Aorta (tissue), 5 donors: Measurements from ENCODE around the gene AGPAT3. TPM values are rescaled to one million over a fixed set of nuclear protein-coding genes. Genes with fewer than 3 reads are reported as not detected.

Experiments used
- ATAC-seq: fragments of 200-7000 bp; cut with Tn5 transposase; one replicate; pipeline ENCODE4 v1.9.1; 2022; ENCODE audit warnings: moderate library complexity; ENCODE audit not compliant: low FRiP score
- DNase-seq, 2 donors: peaks; one replicate each; pipeline ENCODE4 v3.0.0-alpha.2; 2020
- H3K27ac ChIP-seq, 2 donors: one replicate each; pipeline ENCODE4 v1.5.1; 2013; ENCODE audit warnings: low read length in 2 of 2, mild to moderate bottlenecking in 2 of 2, moderate library complexity in 2 of 2, control low read depth in 1 of 2, inconsistent platforms in 1 of 2, low read depth in 1 of 2
- H3K27me3 ChIP-seq, 2 donors: one replicate each; pipeline ENCODE4 v1.6.1; 2013; ENCODE audit warnings: control low read depth in 1 of 2, low read length in 1 of 2, mild to moderate bottlenecking in 1 of 2, moderate library complexity in 1 of 2; ENCODE audit not compliant: insufficient read depth in 2 of 2, control insufficient read depth in 1 of 2
- H3K36me3 ChIP-seq, 2 donors: one replicate each; pipeline ENCODE4 v1.6.1; 2013; ENCODE audit warnings: control low read depth in 1 of 2, low read length in 1 of 2, mild to moderate bottlenecking in 1 of 2; ENCODE audit not compliant: insufficient read depth in 2 of 2, control insufficient read depth in 1 of 2
- H3K4me1 ChIP-seq, 2 donors: one replicate each; pipeline ENCODE4 v1.6.1; 2013; ENCODE audit warnings: low read length in 2 of 2, control low read depth in 1 of 2, mild to moderate bottlenecking in 1 of 2, moderate library complexity in 1 of 2; ENCODE audit not compliant: insufficient read depth in 2 of 2, control insufficient read depth in 1 of 2
- H3K4me3 ChIP-seq, 2 donors: one replicate each; pipeline ENCODE4 v1.5.1; 2013; ENCODE audit warnings: low read length in 2 of 2, control low read depth in 1 of 2, mild to moderate bottlenecking in 1 of 2
- H3K9me3 ChIP-seq: one replicate; pipeline ENCODE4 v1.6.1; 2013; ENCODE audit warnings: mild to moderate bottlenecking, low read length; ENCODE audit not compliant: control insufficient read depth
- WGBS, 2 donors: extraction: QIAGEN DNeasy Blood & Tissue Kit; methylation state at CpG; one replicate each; pipeline ENCODE4 v1.1.7; 2013; 5-methylcytosine and 5-hydroxymethylcytosine counted together
- intact Hi-C, 2 donors: fragments of 100-400 bp; cut with DNase I; formaldehyde crosslinking; loops; one replicate each; pipeline versions ENCODE4 v1.14.2 to v1.15.0; 2022
- polyA plus RNA-seq, 2 donors: library from polyadenylated mRNA; stranded (reverse); fragments of 200-250 nt; gene quantifications; one replicate each; pipeline ENCODE4 v1.2.3, GENCODE V29; 2013
- total RNA-seq, 2 donors: library from RNA; stranded (reverse); fragmentation: NEBNext Ultra II Directional; extraction: Animal tissue kit (Norgen Biotek cat#: 25700); gene quantifications; one replicate each; pipeline ENCODE4 v1.2.1, GENCODE V29; 2021
- donor health status: healthy with polysubstance abuse.
- donor health status: Bipolar disorder and iron deficiency.
- donor health status: DM: no; HTN: no; CAD: no.
- donor health status: DM: no; HTN: no; CAD: no.
- donor health status: DM: yes; HTN: yes; CAD: no.

Gene AGPAT3
- total and polyA plus RNA-seq, 4 donors = 8.3 to 45.5 (median 23.7) TPM

DNA sequence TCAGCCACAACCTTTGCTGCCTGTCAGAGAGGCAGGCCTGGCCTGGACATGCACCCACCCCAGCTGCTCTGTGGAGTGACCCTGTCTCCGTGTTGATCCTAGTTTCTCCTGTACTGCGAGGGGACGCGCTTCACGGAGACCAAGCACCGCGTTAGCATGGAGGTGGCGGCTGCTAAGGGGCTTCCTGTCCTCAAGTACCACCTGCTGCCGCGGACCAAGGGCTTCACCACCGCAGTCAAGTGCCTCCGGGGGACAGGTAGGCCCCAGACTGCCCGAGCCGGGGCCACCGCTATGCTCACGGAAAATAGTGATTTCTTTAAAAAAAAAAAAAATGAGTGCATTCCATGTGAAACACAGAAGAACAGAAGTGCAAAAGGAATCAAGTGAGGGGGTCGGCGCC is 105.5 kb downstream of the AGPAT3 start:
- H3K9me3 ChIP-seq = no peaks in the 10 kb centered on the region
- H3K27me3 ChIP-seq = no peaks in the 10 kb centered on the region
- no peak overlapping the region for H3K4me3 ChIP-seq
- no peaks in the 10 kb centered on the region for H3K4me1 ChIP-seq
- DNase-seq (no peak), ATAC-seq (no peak)
- H3K36me3 ChIP-seq = peaks cover 0 to 3% of the 10 kb centered on the region in 2 donors
- no peak overlapping the region for H3K27ac ChIP-seq
- intact Hi-C loops = no loop called here
- WGBS, 2 donors = 91 to 92% methylated on average over 18 of the region's 18 CpGs

GRCh38 chr21:43971201-43971991 is 106.4 kb downstream of the AGPAT3 start:
- H3K4me3 ChIP-seq = no peak overlapping the region
- no peak overlapping the region for H3K27ac ChIP-seq
- DNase-seq = no peak
- WGBS, 2 donors = 84 to 85% methylated on average over 29 of the region's 29 CpGs
- H3K4me1 ChIP-seq = no peaks in the 10 kb centered on the region
- H3K27me3 ChIP-seq = no peaks in the 10 kb centered on the region
- intact Hi-C loops = no loop called here
- H3K9me3 ChIP-seq = no peaks in the 10 kb centered on the region
- H3K36me3 ChIP-seq = peaks cover 0 to 3% of the 10 kb centered on the region in 2 donors
- no peak for ATAC-seq

- Histone ChIP-seq H3K27ac (no peak overlapping the region), H3K4me3 (no peak overlapping the region), H3K9me3 (no peaks in the 10 kb centered on the region), H3K27me3 (no peaks in the 10 kb centered on the region), H3K4me1 (no peaks in the 10 kb centered on the region), H3K36me3 (peaks cover 0 to 3% of the 10 kb centered on the region in 2 donors)
- WGBS, 2 donors = 89 to 93% methylated on average over 10 to 11 of the region's 11 CpGs
- intact Hi-C loops = no loop called here
- ATAC-seq (no peak), DNase-seq (no peak)
Observed at GRCh38 chr21:43971992-43972255, 106.9 kb downstream of the AGPAT3 start.

GRCh38 chr21:43972850-43973633 is 108.0 kb downstream of the AGPAT3 start:
- 82% methylated on average over 29 of the region's 29 CpGs for WGBS, 2 donors
- ATAC-seq (no peak), DNase-seq (no peak)
- peaks cover 0 to 3% of the 10 kb centered on the region in 2 donors for H3K36me3 ChIP-seq
- no peak overlapping the region for H3K4me3 ChIP-seq
- no peaks in the 10 kb centered on the region for H3K27me3 ChIP-seq
- H3K27ac ChIP-seq = no peak overlapping the region
- intact Hi-C loops = no loop called here
- H3K9me3 ChIP-seq = no peaks in the 10 kb centered on the region
- H3K4me1 ChIP-seq = no peaks in the 10 kb centered on the region

- Histone ChIP-seq H3K27ac (no peak overlapping the region), H3K4me1 (no peaks in the 10 kb centered on the region), H3K4me3 (no peak overlapping the region), H3K36me3 (peaks cover 0 to 3% of the 10 kb centered on the region in 2 donors), H3K27me3 (no peaks in the 10 kb centered on the region), H3K9me3 (no peaks in the 10 kb centered on the region)
- WGBS, 2 donors = 91 to 92% methylated on average over 12 of the region's 12 CpGs
- intact Hi-C loops = no loop called here
- ATAC-seq = no peak
- no peak for DNase-seq
Observed at GRCh38 chr21:43973634-43973955, 108.6 kb downstream of the AGPAT3 start.

DNA sequence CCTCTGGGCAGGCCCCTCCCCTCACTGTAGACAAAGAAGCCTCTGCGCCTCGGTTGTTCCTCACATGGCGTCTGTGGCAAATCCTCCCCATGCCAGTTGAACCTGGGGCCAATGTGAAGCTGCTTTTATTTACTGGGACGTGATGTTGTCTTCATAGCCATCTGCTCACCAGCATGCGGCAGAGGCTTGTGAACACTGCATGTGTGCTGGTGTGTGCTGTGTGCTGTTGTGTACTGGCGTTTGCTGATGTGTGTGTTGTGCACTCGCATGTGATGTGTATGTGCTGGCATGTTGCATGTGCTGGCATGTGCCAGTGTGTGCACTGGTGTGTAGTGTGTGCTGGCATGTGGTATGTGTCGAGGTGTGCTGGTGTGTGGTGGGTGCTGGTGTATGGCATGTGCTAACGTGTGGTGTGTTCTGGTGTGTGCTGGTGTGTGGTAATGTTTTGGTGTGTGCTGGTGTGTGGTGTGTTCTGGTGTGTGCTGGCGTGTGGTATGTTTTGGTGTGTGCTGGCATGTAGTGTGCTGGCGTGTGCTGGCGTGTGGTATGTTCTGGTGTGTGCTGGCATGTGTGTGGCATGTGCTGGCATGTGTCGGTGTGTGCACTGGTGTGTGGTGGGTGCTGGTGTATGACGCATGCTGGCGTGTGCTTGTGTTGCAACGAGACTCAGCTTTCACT is 109.9 kb downstream of the AGPAT3 start:
- intact Hi-C loops = no loop called here
- 77 to 81% methylated on average over 16 of the region's 16 CpGs for whole genome bisulfite sequencing, 2 donors
- no peak overlapping the region for H3K4me3 ChIP-seq
- DNase-seq = no peak
- H3K27me3 ChIP-seq = no peaks in the 10 kb centered on the region
- H3K27ac ChIP-seq = no peak overlapping the region
- no peaks in the 10 kb centered on the region for H3K36me3 ChIP-seq
- ATAC-seq = no peak
- H3K4me1 ChIP-seq = no peaks in the 10 kb centered on the region
- H3K9me3 ChIP-seq = no peaks in the 10 kb centered on the region

DNA sequence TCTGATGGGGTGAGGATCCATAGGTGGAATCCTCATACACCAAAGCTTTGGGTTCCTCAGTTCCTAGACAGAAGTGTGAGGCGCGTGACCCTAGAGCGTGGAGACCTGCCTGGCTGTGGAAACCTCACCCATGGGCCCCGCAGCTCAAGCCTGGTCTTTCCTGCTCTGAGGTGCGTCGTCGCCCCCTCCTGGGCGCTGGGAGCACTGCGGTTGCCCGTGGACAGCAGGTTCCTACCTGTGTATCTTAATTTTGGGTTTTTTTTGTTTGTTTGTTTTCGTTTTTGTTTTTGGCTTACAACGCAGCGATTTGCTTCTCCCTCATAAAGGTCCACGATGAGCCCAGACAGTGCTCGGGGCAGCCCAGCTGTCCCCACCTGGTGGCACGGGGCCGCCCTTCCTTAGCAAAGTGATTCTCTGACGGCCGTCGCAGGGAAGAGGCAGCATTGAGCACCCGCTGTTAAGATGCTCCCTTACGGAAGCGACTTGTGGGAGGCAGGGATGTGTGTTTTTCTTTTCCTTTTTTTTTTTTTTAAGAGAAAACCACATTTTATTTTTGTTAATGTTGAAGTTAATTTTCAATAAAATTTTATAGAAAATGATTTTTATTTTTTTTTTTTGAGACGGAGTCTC is 110.6 kb downstream of the AGPAT3 start:
- intact Hi-C loops = no loop called here
- H3K27me3 ChIP-seq = no peaks in the 10 kb centered on the region
- peak; percentile 82 for ATAC-seq
- peak; percentile 78 to 91 for DNase-seq
- 31 to 32% methylated on average over 24 of the region's 24 CpGs for WGBS, 2 donors
- no peaks in the 10 kb centered on the region for H3K9me3 ChIP-seq
- H3K36me3 ChIP-seq = no peaks in the 10 kb centered on the region
- H3K4me1 ChIP-seq = no peaks in the 10 kb centered on the region
- no peak overlapping the region for H3K27ac ChIP-seq
- H3K4me3 ChIP-seq = no peak overlapping the region

DNA sequence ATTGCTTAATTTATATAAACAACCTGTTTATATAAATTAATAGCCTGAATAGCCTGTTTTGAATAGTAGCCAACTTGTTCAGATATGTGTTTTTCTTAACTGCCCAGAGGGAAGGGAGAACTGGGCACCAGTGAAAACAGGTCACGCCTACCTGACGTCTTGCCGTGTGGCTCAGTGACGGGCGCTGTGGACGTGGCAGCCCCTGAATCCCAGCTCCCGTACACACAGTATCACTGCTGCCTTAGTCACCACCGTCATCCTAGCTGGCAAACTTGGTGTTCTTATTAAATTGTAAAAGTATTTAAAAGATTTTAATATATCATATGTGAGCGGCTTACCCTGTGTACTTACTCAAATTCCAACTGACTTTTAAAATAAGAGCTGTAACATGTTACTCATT is 111.6 kb downstream of the AGPAT3 start:
- Histone ChIP-seq H3K9me3 (no peaks in the 10 kb centered on the region), H3K27ac (no peak overlapping the region), H3K27me3 (no peaks in the 10 kb centered on the region), H3K36me3 (no peaks in the 10 kb centered on the region), H3K4me3 (no peak overlapping the region), H3K4me1 (no peaks in the 10 kb centered on the region)
- 86 to 88% methylated on average over 9 of the region's 9 CpGs for WGBS, 2 donors
- DNase-seq (no peak), ATAC-seq (no peak)
- intact Hi-C loops = no loop called here
